K562 (cell line): ENCODE data around the gene ZNRD2.

Source experiments
- E2F6 ChIP-seq, 2 experiments: IDR thresholded peaks; 2 replicates each; pipeline ENCODE4 v1.6.1; 2011; ENCODE audit warnings: borderline replicate concordance in 1 of 2, control low read depth in 1 of 2, low read depth in 1 of 2, low read length in 1 of 2, mild to moderate bottlenecking in 1 of 2, mixed read lengths in 1 of 2, moderate library complexity in 1 of 2; ENCODE audit not compliant: insufficient read depth in 1 of 2, insufficient read length in 1 of 2, poor library complexity in 1 of 2, severe bottlenecking in 1 of 2; ENCODE audit errors: extremely low read depth in 1 of 2
- JUND ChIP-seq, 2 experiments: IDR thresholded peaks; 2 replicates in 1 of 2; 3 replicates in 1 of 2; pipeline ENCODE4 v1.6.1; 2011; ENCODE audit warnings: borderline replicate concordance in 2 of 2, low read depth in 2 of 2, low read length in 2 of 2, improper control_type of control experiment in 1 of 2, missing biosample characterization in 1 of 2, missing genetic modification characterization in 1 of 2, missing genetic modification reagents in 1 of 2
- KDM5B ChIP-seq: fragments of 200-600 bp; sonication (generic); IDR thresholded peaks from 2 replicates; pipeline ENCODE4 v1.6.1; 2012; ENCODE audit warnings: low read depth, mild to moderate bottlenecking, moderate library complexity, low read length, control low read depth, inconsistent platforms; ENCODE audit not compliant: insufficient replicate concordance
- MAZ ChIP-seq, 2 experiments: fragments of 450-650 bp in 1 of 2; sonication (generic) in 1 of 2; formaldehyde crosslinking; IDR thresholded peaks in 1 of 2; conservative IDR thresholded peaks in 1 of 2; 2 replicates each; pipeline versions ENCODE4 v1.4.0 to v1.5.0; 2020; ENCODE audit warnings: mild to moderate bottlenecking in 1 of 2, missing genetic modification reagents in 1 of 2
- MLLT1 ChIP-seq, 2 experiments: fragments of 450-650 bp; IDR thresholded peaks; 2 replicates each; pipeline ENCODE4 v1.6.1; 2016
- MTA1 ChIP-seq: fragments of 450-650 bp; IDR thresholded peaks from 2 replicates; pipeline ENCODE4 v1.6.1; 2017; ENCODE audit warnings: borderline replicate concordance
- TRIM28 ChIP-seq: fragments of 450-650 bp; IDR thresholded peaks from 2 replicates; pipeline ENCODE4 v1.6.1; 2017
- ZNF175 ChIP-seq: fragments of 200-800 bp; sonication (Bioruptor generic); IDR thresholded peaks from 2 replicates; pipeline ENCODE4 v1.6.1; 2016; ENCODE audit warnings: low read depth, mild to moderate bottlenecking, missing genetic modification characterization, missing compliant biosample characterization
- ZNF23 ChIP-seq: fragments of 250-450 bp; sonication (Bioruptor Pico); IDR thresholded peaks from 2 replicates; pipeline ENCODE4 v1.4.0; 2020; ENCODE audit warnings: mild to moderate bottlenecking
- ZNF3 ChIP-seq: fragments of 250-450 bp; sonication (Bioruptor Pico); IDR thresholded peaks from 2 replicates; pipeline ENCODE4 v1.5.0; 2021; ENCODE audit warnings: mild to moderate bottlenecking, moderate library complexity
- TF ChIP-seq, protein P1 (sequence below), 2 experiments: fragments of 450-650 bp in 1 of 2; sonication (generic) in 1 of 2; formaldehyde crosslinking in 1 of 2; IDR thresholded peaks in 1 of 2; conservative IDR thresholded peaks in 1 of 2; 2 replicates each; pipeline versions ENCODE4 v1.6.1 to v1.8.1; 2016 to 2023; ENCODE audit warnings: mild to moderate bottlenecking in 2 of 2, moderate library complexity in 2 of 2, inconsistent platforms in 1 of 2, missing genetic modification reagents in 1 of 2

DNA sequence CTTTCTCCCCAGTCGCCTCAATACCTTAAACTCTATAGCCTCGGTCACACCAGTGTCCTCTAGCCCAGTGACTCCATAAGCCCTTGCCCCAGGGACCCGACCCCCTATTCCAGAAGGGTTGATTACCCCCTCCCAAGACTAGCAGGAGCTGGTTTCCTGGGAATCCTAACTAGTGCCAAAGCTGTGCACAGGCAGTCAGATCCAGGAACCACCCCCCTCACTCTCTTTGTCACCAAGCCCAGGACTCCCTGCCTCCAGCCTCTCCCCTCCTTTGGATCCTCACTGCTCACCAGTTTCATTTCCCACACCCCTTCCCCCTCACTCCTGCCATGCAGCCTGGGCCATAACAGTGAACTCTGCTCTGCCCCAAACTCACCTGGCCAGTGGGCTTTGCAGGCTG lies 21.9 kb upstream of the ZNRD2 start:
- TF ChIP-seq MAZ (CRISPR knock-in tag; conservative IDR thresholded peaks at IDR 0.05 in 1 of 2, IDR thresholded peaks at IDR 0.05 in 1 of 2) (no peak), ZNF3 (CRISPR knock-in tag) (no peak), ZNF175 (CRISPR knock-in tag) (no peak), ZNF23 (CRISPR knock-in tag) (no peak), E2F6 (IDR thresholded peaks at IDR 0.05; ENCODE audit: borderline replicate concordance in 1 of 2, extremely low read depth in 1 of 2, insufficient read depth in 1 of 2, insufficient read length in 1 of 2, low read depth in 1 of 2, low read length in 1 of 2, poor library complexity in 1 of 2, severe bottlenecking in 1 of 2) (no peak), TRIM28 (no peak), KDM5B (no peak), MLLT1 (IDR thresholded peaks at IDR 0.05) (no peak), MTA1 (no peak), JUND (IDR thresholded peaks at IDR 0.05; ENCODE audit: borderline replicate concordance, low read depth, low read length) (no peak), JUND (tag; IDR thresholded peaks at IDR 0.05; ENCODE audit: borderline replicate concordance, low read depth, low read length) (no peak)
- TF ChIP-seq, protein P1, sequence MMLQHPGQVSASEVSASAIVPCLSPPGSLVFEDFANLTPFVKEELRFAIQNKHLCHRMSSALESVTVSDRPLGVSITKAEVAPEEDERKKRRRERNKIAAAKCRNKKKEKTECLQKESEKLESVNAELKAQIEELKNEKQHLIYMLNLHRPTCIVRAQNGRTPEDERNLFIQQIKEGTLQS (IDR thresholded peaks at IDR 0.05) = no peak
- TF ChIP-seq, protein P1 (CRISPR knock-in tag; conservative IDR thresholded peaks at IDR 0.05) = no peak
